ENCODE data around the gene PGM5. TPM values are rescaled to one million over a fixed set of nuclear protein-coding genes. Genes with fewer than 3 reads are reported as not detected.

PGM5 gene
- total RNA-seq, 1 experiment from 2014 or later: 75.5 TPM

GRCh38 chr9:68493958-68494577, 137.7 kb downstream of the PGM5 start:
- Histone ChIP-seq H3K27ac (ENCODE audit: low read length) (no peak overlapping the region), H3K4me3 (ENCODE audit: low read length) (no peak overlapping the region), H3K9me3 (ENCODE audit: low read length) (no peaks in the 10 kb centered on the region), H3K27me3 (ENCODE audit: low read length) (no peaks in the 10 kb centered on the region), H2AFZ (ENCODE audit: low read length) (no peak overlapping the region), H3K4me1 (ENCODE audit: insufficient read depth, low read length) (no peaks in the 10 kb centered on the region), H3K9ac (ENCODE audit: low read length) (no peak overlapping the region), H3K79me2 (ENCODE audit: low read length) (no peaks in the 10 kb centered on the region), H3F3A (ENCODE audit: low read length, unreplicated experiment) (no peaks in the 10 kb centered on the region), H3K4me2 (ENCODE audit: low read length) (no peak overlapping the region), H4K20me1 (ENCODE audit: low read length) (no peaks in the 10 kb centered on the region), H3K9me2 (replicated peaks; ENCODE audit: low read length) (no peaks in the 10 kb centered on the region), H3K36me3 (ENCODE audit: low read depth, low read length) (peaks cover 2% of the 10 kb centered on the region)
- DNase-seq: no peak
- intact Hi-C loops (cut with micrococcal nuclease): no loop called here
- TF ChIP-seq CTCF (conservative IDR thresholded peaks at IDR 0.05; ENCODE audit: low read depth, low read length): no peak
- TF ChIP-seq EZH2 (IDR thresholded peaks at IDR 0.05; ENCODE audit: low read length, unreplicated experiment): no peak
- TF ChIP-seq EZH2phosphoT487 (IDR thresholded peaks at IDR 0.05; ENCODE audit: borderline replicate concordance, low read length): no peak
- no TSS peak for BruUV-seq (replicated peaks)
- POLR2A ChIA-PET (ENCODE audit: unreplicated experiment): no interaction called here
- no peak for ATAC-seq
- CTCF ChIA-PET: no interaction called here

- Histone ChIP-seq H3K4me1 (ENCODE audit: insufficient read depth, low read length) (peaks cover 9% of the 10 kb centered on the region), H3K9ac (ENCODE audit: low read length) (no peak overlapping the region), H3K27me3 (ENCODE audit: low read length) (no peaks in the 10 kb centered on the region), H3K79me2 (ENCODE audit: low read length) (no peaks in the 10 kb centered on the region), H4K20me1 (ENCODE audit: low read length) (no peaks in the 10 kb centered on the region), H3K9me2 (replicated peaks; ENCODE audit: low read length) (no peaks in the 10 kb centered on the region), H3K9me3 (ENCODE audit: low read length) (no peaks in the 10 kb centered on the region), H3K4me3 (ENCODE audit: low read length) (no peak overlapping the region), H3K4me2 (ENCODE audit: low read length) (no peak overlapping the region), H2AFZ (ENCODE audit: low read length) (no peak overlapping the region), H3F3A (ENCODE audit: low read length, unreplicated experiment) (no peaks in the 10 kb centered on the region), H3K27ac (ENCODE audit: low read length) (no peak overlapping the region), H3K36me3 (ENCODE audit: low read depth, low read length) (peaks cover 8% of the 10 kb centered on the region)
- CTCF ChIA-PET: no interaction called here
- no TSS peak for BruUV-seq (replicated peaks)
- TF ChIP-seq EZH2 (IDR thresholded peaks at IDR 0.05; ENCODE audit: low read length, unreplicated experiment) (no peak), CTCF (conservative IDR thresholded peaks at IDR 0.05; ENCODE audit: low read depth, low read length) (no peak), EZH2phosphoT487 (IDR thresholded peaks at IDR 0.05; ENCODE audit: borderline replicate concordance, low read length) (no peak)
- DNase-seq (no peak), ATAC-seq (no peak)
- POLR2A ChIA-PET (ENCODE audit: unreplicated experiment): no interaction called here
- intact Hi-C loops (cut with micrococcal nuclease): no loop called here
Measured at GRCh38 chr9:68495247-68495646, 138.8 kb downstream of the PGM5 start.

- Histone ChIP-seq H3K9me3 (ENCODE audit: low read length) (no peaks in the 10 kb centered on the region), H3K9ac (ENCODE audit: low read length) (no peak overlapping the region), H3K9me2 (replicated peaks; ENCODE audit: low read length) (no peaks in the 10 kb centered on the region), H4K20me1 (ENCODE audit: low read length) (no peaks in the 10 kb centered on the region), H3K4me2 (ENCODE audit: low read length) (no peak overlapping the region), H3K27me3 (ENCODE audit: low read length) (no peaks in the 10 kb centered on the region), H3K36me3 (ENCODE audit: low read depth, low read length) (peaks cover 8% of the 10 kb centered on the region), H3K4me1 (ENCODE audit: insufficient read depth, low read length) (peaks cover 18% of the 10 kb centered on the region), H3F3A (ENCODE audit: low read length, unreplicated experiment) (no peaks in the 10 kb centered on the region), H3K27ac (ENCODE audit: low read length) (no peak overlapping the region), H2AFZ (ENCODE audit: low read length) (no peak overlapping the region), H3K4me3 (ENCODE audit: low read length) (no peak overlapping the region), H3K79me2 (ENCODE audit: low read length) (no peaks in the 10 kb centered on the region)
- TF ChIP-seq EZH2 (IDR thresholded peaks at IDR 0.05; ENCODE audit: low read length, unreplicated experiment) (no peak), EZH2phosphoT487 (IDR thresholded peaks at IDR 0.05; ENCODE audit: borderline replicate concordance, low read length) (no peak), CTCF (conservative IDR thresholded peaks at IDR 0.05; ENCODE audit: low read depth, low read length) (no peak)
- DNase-seq (no peak), ATAC-seq (no peak)
- BruUV-seq (replicated peaks): no TSS peak
- ChIA-PET POLR2A (ENCODE audit: unreplicated experiment) (no interaction called here), CTCF (no interaction called here)
- intact Hi-C loops (cut with micrococcal nuclease): no loop called here
Measured at GRCh38 chr9:68496356-68496755, 139.9 kb downstream of the PGM5 start.

Measured in PC-3 (cell line).